HepG2 (cell line): Measurements from ENCODE around the gene BAZ1A. TPM values are rescaled to one million over a fixed set of nuclear protein-coding genes. Genes with fewer than 3 reads are reported as not detected.

ENCODE experiments used
- ATAC-seq: fragments of 200-7000 bp; cut with Tn5 transposase; 3 replicates; pipeline ENCODE4 v1.9.1; 2020; ENCODE audit warnings: mild to moderate bottlenecking, moderate library complexity
- BruUV-seq: library from RNA; stranded (reverse); fragments of 400-500 nt; replicated peaks from 2 replicates; lab custom pipeline; 2021; lab: Mats Ljungman, UMichigan
- CTCF ChIA-PET: fragments of 300-600 bp; formaldehyde crosslinking; extraction: SDS; loops from one replicate; lab custom pipeline; 2021; ENCODE audit warnings: low total read pairs, inconsistent platforms, low intra/inter-chr PET ratio; lab: Yijun Ruan, JAX
- POLR2A ChIA-PET: fragments of 350-600 bp; sonication (Branson Sonifier 250); formaldehyde crosslinking; loops from one replicate; lab custom pipeline; 2020; ENCODE audit warnings: antibody characterized with exemption, inconsistent platforms; lab: Yijun Ruan, JAX
- DNase-seq: peaks from one replicate; pipeline ENCODE4 v3.0.0-alpha.2; 2015; ENCODE audit warnings: low spot score
- FAIRE-seq: peaks from 3 replicates; lab custom pipeline; 2011; peaks lifted over from hg19 to GRCh38; lab: Jason Lieb, UNC
- H2AFZ ChIP-seq: one replicate; pipeline ENCODE4 v1.6.1; 2011; ENCODE audit warnings: low read length, inconsistent platforms
- H3K27ac ChIP-seq: fragments of 300-600 bp; 3 replicates; pipeline ENCODE4 v1.8.0; 2011; ENCODE audit warnings: mixed run types, mild to moderate bottlenecking, mixed read lengths, low read length, inconsistent platforms; ENCODE audit not compliant: insufficient read depth; ENCODE audit errors: extremely low read length
- H3K27me3 ChIP-seq, 2 experiments: fragments of 200-600 bp in 1 of 2; 2 replicates in 1 of 2; 3 replicates in 1 of 2; pipeline versions ENCODE4 v1.6.0 to v1.8.0; 2011; ENCODE audit warnings: low read length in 2 of 2, mild to moderate bottlenecking in 2 of 2, moderate library complexity in 2 of 2, inconsistent platforms in 1 of 2; ENCODE audit not compliant: insufficient read depth in 2 of 2, control insufficient read depth in 1 of 2
- H3K36me3 ChIP-seq, 2 experiments: fragments of 200-600 bp in 1 of 2; replicated peaks in 1 of 2; 2 replicates in 1 of 2; 3 replicates in 1 of 2; pipeline versions ENCODE4 v1.5.1 to v1.8.0; 2011; ENCODE audit warnings: low read length in 2 of 2, inconsistent platforms in 1 of 2; ENCODE audit not compliant: insufficient read depth in 2 of 2, control insufficient read depth in 1 of 2
- H3K4me1 ChIP-seq: 2 replicates; pipeline ENCODE4 v1.5.1; 2012; ENCODE audit warnings: low read length, inconsistent platforms; ENCODE audit not compliant: insufficient read depth
- H3K4me2 ChIP-seq: 2 replicates; pipeline ENCODE4 v1.6.0; 2011; ENCODE audit warnings: low read depth, low read length, inconsistent platforms
- H3K4me3 ChIP-seq, 3 experiments: fragments of 200-600 bp in 1 of 3; sonication (generic), shearing (Covaris generic) in 1 of 3; replicated peaks in 1 of 3; 2 replicates each; pipeline ENCODE4 v1.5.1; 2011 to 2016; ENCODE audit warnings: low read length in 3 of 3, inconsistent platforms in 2 of 3, low read depth in 2 of 3, mild to moderate bottlenecking in 2 of 3, control low read depth in 1 of 3, mixed read lengths in 1 of 3; ENCODE audit not compliant: insufficient read depth in 1 of 3
- H3K79me2 ChIP-seq: one replicate; pipeline ENCODE4 v1.6.1; 2011; ENCODE audit warnings: low read length, inconsistent platforms; ENCODE audit not compliant: insufficient read depth
- H3K9ac ChIP-seq: 2 replicates; pipeline ENCODE4 v1.6.0; 2011; ENCODE audit warnings: mild to moderate bottlenecking, low read depth, low read length, inconsistent platforms; ENCODE audit not compliant: insufficient read depth
- H3K9me3 ChIP-seq: 2 replicates; pipeline ENCODE4 v1.5.1; 2012; ENCODE audit warnings: mild to moderate bottlenecking, low read length
- H4K20me1 ChIP-seq: 2 replicates; pipeline ENCODE4 v1.6.0; 2011; ENCODE audit warnings: inconsistent platforms, mild to moderate bottlenecking, low read length, moderate library complexity; ENCODE audit not compliant: insufficient read depth
- CEBPB ChIP-seq: IDR thresholded peaks from 2 replicates; pipeline ENCODE4 v1.6.1; 2011; ENCODE audit warnings: low read depth, low read length, improper control_type of control experiment, borderline replicate concordance
- HOXD1 ChIP-seq: sonication (generic); formaldehyde crosslinking; IDR thresholded peaks from 2 replicates; pipeline ENCODE4 v1.5.0; 2020; ENCODE audit warnings: missing genetic modification reagents
- ISX ChIP-seq: sonication (generic); formaldehyde crosslinking; conservative IDR thresholded peaks from 2 replicates; pipeline ENCODE4 v1.5.0; 2020; ENCODE audit warnings: missing genetic modification reagents
- MYC ChIP-seq: sonication (generic); formaldehyde crosslinking; IDR thresholded peaks from 2 replicates; pipeline ENCODE4 v1.9.0; 2021; ENCODE audit warnings: missing genetic modification reagents, borderline replicate concordance
- MYNN ChIP-seq: sonication (generic); formaldehyde crosslinking; IDR thresholded peaks from 2 replicates; pipeline ENCODE4 v1.4.0; 2020; ENCODE audit warnings: mild to moderate bottlenecking, low read depth, missing genetic modification reagents
- NFE2L2 ChIP-seq: fragments of 150-350 bp; IDR thresholded peaks from 2 replicates; pipeline ENCODE4 v1.6.1; 2014; ENCODE audit warnings: low read length
- RARG ChIP-seq: sonication (generic); formaldehyde crosslinking; IDR thresholded peaks from 2 replicates; pipeline ENCODE4 v1.4.0; 2020; ENCODE audit warnings: low read depth, mild to moderate bottlenecking, missing genetic modification reagents
- RFX5 ChIP-seq: IDR thresholded peaks from 2 replicates; pipeline ENCODE4 v1.6.1; 2011; ENCODE audit warnings: low read depth, low read length, improper control_type of control experiment
- SUZ12 ChIP-seq: fragments of 150-350 bp; IDR thresholded peaks from 2 replicates; pipeline ENCODE4 v1.6.1; 2014; ENCODE audit warnings: low read depth, low read length
- ZEB1 ChIP-seq: IDR thresholded peaks from 2 replicates; pipeline ENCODE4 v1.6.1; 2012; ENCODE audit warnings: mild to moderate bottlenecking, low read depth, inconsistent platforms; ENCODE audit not compliant: insufficient replicate concordance
- ZNF253 ChIP-seq: sonication (generic); formaldehyde crosslinking; IDR thresholded peaks from 2 replicates; pipeline ENCODE4 v1.8.0; 2022; ENCODE audit warnings: mild to moderate bottlenecking, missing genetic modification reagents, borderline replicate concordance
- WGBS: methylation state at CpG from one replicate; pipeline ENCODE4 v1.1.6; 2017; ENCODE audit warnings: low lambda C conversion rate; 5-methylcytosine and 5-hydroxymethylcytosine counted together
- in situ Hi-C: cut with HindIII; loops from 2 replicates; pipeline ENCODE4 v1.10.0; 2017; ENCODE audit warnings: low pct_unique_long_range_greater_than_20kb; ENCODE audit not compliant: extremely low pct_ligation_motif_present
- intact Hi-C: fragments of 100-400 bp; cut with micrococcal nuclease; formaldehyde crosslinking; loops from one replicate; pipeline ENCODE4 v1.10.0; 2022; ENCODE audit not compliant: unreplicated experiment
- polyA plus RNA-seq, 8 experiments: library from polyadenylated mRNA; depleted of rRNA in 3 of 8; stranded (reverse) in 7 of 8; unstranded in 1 of 8; fragments of >200 nt; fragmentation: Illumina TruSeq in 4 of 8; extraction: Trizol in 4 of 8; gene quantifications; 2 replicates each; pipeline versions ENCODE4 v1.2.1 to v1.2.3, GENCODE V29; 2011 to 2016; ENCODE audit warnings: low read depth in 4 of 8, missing spikeins in 1 of 8, mixed read lengths in 1 of 8; ENCODE audit not compliant: insufficient read depth in 1 of 8
- total RNA-seq, 5 experiments: library from RNA; depleted of rRNA; stranded (reverse); fragments of >200 nt; fragmentation: Illumina TruSeq; extraction: Trizol; gene quantifications; 2 replicates each; pipeline ENCODE4 v1.2.3, GENCODE V29; 2016; ENCODE audit warnings: low read depth in 1 of 5
- TF ChIP-seq, protein P1 (sequence below): sonication (generic); formaldehyde crosslinking; IDR thresholded peaks from 2 replicates; pipeline ENCODE4 v1.4.0; 2020; ENCODE audit warnings: mild to moderate bottlenecking, missing genetic modification reagents
- TF ChIP-seq, protein P2 (sequence below), 2 experiments: fragments of 450-650 bp in 1 of 2; sonication (generic) in 1 of 2; formaldehyde crosslinking; IDR thresholded peaks; 2 replicates each; pipeline versions ENCODE4 v1.5.0 to v1.8.0; 2020 to 2022; ENCODE audit warnings: mild to moderate bottlenecking in 1 of 2, missing genetic modification reagents in 1 of 2

BAZ1A gene
- total and polyA plus RNA-seq, 2 of the 13 experiments (the other 11 are each of a cell fraction or from before 2014, with no cell fraction given): 20.9 to 56.8 TPM

DNA sequence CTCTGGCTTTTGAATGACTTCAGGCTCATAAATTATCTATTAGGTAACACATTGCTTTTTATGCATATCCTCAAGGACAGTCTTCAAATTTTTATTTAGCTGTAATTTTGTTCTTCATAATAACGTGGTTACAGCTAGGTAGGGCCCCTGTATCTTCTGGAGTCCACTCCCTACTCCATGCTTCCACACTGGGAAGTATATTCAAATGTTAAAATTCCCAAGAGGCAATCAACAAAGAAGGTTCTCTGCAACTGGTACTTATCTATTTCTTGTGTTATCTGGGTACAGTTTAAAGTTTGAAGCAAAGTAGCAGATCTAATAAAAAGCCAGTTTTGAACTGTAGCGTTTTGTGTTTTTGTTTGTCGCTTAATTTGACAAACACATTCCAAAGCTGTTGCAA, 20.1 kb upstream of the BAZ1A start:
- H4K20me1 ChIP-seq: no peaks in the 10 kb centered on the region
- TF ChIP-seq HOXD1 (CRISPR knock-in tag) (no peak), ZNF253 (CRISPR knock-in tag) (no peak), RARG (CRISPR knock-in tag) (no peak), NFE2L2 (no peak), MYC (CRISPR knock-in tag) (no peak), SUZ12 (no peak), ZEB1 (no peak), CEBPB (no peak), RFX5 (no peak), MYNN (CRISPR knock-in tag) (no peak), ISX (CRISPR knock-in tag) (no peak)
- TF ChIP-seq, protein P1, sequence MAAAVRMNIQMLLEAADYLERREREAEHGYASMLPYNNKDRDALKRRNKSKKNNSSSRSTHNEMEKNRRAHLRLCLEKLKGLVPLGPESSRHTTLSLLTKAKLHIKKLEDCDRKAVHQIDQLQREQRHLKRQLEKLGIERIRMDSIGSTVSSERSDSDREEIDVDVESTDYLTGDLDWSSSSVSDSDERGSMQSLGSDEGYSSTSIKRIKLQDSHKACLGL: no peak
- TF ChIP-seq, protein P2, sequence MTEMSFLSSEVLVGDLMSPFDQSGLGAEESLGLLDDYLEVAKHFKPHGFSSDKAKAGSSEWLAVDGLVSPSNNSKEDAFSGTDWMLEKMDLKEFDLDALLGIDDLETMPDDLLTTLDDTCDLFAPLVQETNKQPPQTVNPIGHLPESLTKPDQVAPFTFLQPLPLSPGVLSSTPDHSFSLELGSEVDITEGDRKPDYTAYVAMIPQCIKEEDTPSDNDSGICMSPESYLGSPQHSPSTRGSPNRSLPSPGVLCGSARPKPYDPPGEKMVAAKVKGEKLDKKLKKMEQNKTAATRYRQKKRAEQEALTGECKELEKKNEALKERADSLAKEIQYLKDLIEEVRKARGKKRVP (CRISPR knock-in tag; IDR thresholded peaks at IDR 0.05): no peak
- TF ChIP-seq, all 625 proteins: peak for 0
- H3K79me2 ChIP-seq: no peaks in the 10 kb centered on the region
- 32% methylated on average over 3 of the region's 3 CpGs for WGBS
- ChIA-PET CTCF (no interaction called here), POLR2A (no interaction called here)
- FAIRE-seq (no peak), ATAC-seq (no peak), DNase-seq (no peak)
- intact Hi-C loops: no loop called here
- BruUV-seq: no TSS peak
- H3K9ac ChIP-seq: no peak overlapping the region
- peaks cover 6% of the 10 kb centered on the region for H3K4me1 ChIP-seq
- H2AFZ ChIP-seq: no peak overlapping the region
- no peaks in the 10 kb centered on the region for H3K36me3 ChIP-seq
- no peak overlapping the region for H3K4me3 ChIP-seq
- no peaks in the 10 kb centered on the region for H3K9me3 ChIP-seq
- in situ Hi-C loops: no loop called here
- no peak overlapping the region for H3K27ac ChIP-seq
- H3K27me3 ChIP-seq: no peaks in the 10 kb centered on the region
- H3K4me2 ChIP-seq: no peak overlapping the region
